NCI-H1694 treated with DMSO at 0.1 percent for 48 hours (cell line): ENCODE results near the gene FAM193B.
A peak's percentile ranks its signal among the peaks of the same experiment; 100 is the strongest.
"Not testable (repeated sequence)": the region's sequence is repeated elsewhere in the genome, so short reads cannot be mapped to it uniquely, and the experiment has no call there.

Experiments used
- DNase-seq: peaks from one replicate; lab custom pipeline; 2025; lab: John Stamatoyannopoulos, UW

Gene FAM193B

DNA sequence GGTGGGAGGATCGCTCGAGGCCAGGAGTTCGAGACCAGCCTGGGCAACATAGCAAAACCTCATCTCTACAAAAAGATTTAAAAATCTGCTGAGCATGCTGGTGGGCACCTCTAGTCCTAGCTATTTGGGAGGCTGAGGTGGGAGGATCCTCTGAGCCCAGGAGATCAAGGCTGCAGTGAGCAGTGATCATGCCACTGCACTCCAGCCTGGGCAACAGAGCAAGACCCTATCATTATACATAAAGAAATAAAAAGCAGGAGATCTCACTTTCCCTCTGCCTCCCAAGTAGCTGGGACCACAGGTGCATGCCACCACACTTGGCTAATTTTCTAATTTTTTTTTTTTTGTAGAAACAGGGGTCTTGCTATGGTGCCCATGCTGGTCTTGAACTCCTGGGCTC is 68.6 kb downstream of the FAM193B start:
- not testable (repeated sequence) for DNase-seq

DNA sequence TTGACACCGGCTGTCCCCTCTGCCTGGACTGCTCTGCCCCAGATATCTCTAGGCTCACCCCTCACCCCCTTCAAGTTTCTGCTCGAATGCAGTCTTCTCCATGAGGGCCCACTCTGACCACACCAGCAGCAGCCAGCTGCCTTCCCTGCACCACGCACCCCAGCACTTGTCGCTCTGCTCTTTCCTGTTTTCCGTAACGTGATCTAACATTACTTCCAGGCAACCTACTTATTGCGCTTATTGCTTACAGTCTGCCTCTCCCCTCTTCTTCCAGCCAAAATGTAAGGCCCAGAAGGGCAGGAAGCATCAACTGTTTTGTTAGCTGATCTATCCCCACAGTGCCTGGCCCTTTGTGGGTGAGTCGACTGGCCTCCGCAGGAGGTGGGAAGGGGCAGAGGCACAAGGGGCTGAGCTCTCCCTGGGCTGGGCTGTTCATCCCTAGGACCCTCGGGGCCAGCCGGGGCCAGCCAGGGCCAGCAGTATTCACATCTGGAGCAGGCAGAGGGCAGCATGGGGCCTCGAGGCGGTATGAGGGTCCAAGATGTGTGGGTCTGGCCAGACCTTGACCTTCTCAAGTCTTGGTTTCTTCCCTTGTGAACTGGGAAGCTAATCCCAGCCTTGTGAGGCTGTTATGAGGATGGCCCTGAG is 69.3 kb downstream of the FAM193B start:
- DNase-seq: no peak

DNA sequence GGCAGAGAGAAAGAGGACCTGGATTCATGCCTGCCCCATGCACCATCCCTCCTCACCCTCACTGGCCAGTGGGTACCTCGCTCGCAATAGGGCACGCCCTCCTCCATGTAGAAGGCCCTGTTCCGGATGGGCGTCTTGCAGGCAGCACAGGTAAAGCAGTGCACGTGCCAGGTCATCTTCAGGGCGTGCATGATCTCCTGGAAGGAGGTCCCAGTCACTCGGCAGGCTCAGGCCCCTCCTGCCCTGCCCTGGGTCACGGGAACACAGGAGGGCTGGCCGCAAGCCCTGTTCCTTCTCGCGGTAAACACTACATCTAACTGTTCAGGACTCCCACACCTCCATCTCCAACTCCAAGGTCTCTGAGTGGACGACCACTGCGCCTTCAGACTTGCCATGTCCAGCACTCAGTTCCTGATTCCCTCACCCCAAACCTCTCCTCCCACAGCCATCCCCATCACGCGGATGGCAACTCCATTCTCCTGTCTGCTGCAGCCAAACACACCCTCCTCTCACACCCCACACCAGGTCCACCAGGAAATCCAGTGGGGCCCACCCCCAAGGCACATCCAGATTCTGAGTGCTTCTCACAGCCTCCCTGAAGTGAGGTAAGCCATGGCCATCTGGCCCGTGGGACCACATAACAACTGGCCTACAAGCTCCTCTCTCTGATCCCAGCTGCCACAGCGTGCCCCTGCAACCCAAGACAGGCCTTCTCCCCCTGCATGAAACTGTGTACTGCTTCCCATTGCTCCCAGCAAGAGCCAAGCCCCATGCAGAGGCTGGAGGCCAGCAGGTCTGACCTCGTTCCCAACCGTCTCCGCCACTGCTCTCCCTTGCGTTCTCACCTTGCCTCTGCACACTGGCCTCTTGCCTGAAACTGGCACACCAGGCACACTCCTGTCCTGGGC is 70.1 kb downstream of the FAM193B start:
- no peak for DNase-seq

DNA sequence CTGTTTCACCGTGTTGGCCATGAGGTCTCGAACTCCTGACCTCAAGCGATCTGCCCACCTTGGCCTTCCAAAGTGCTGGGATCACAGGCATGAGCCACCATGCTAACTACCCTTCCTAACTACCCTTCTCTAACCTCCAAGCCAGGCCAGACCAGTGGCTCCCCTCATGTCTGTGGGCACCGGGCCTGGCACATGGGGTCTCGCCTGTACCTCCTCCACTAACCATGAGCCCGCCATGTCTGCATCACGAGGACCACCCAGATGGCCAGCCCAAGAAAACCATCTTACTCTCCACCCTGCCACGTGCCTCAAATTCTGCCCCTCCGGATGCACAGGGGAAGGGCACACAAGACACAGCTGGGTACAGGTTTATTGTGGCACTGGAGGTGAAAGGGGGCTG is 71.3 kb downstream of the FAM193B start:
- no peak for DNase-seq

DNA sequence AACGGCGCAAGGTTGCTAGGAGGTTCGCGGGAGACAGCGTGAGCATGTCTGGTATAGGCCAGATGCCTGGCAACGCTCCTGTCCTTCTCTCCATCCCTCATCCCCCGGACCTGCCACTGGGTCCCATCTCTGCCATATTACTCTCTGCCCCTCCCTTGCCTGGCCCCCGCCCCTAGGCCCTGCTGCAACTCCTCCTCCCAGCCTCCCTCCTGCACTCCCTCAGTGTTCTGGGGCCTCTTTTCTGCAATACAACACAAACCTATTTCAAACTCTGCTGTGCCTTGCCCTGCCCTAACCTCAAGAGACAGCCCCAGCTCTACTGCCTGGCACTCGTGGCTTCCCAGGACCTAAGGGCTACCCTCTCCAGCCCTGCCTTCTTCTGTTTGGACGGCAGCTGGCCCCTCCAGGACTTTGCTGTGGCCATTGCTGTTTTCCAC is 72.0 kb downstream of the FAM193B start:
- no peak for DNase-seq

DNA sequence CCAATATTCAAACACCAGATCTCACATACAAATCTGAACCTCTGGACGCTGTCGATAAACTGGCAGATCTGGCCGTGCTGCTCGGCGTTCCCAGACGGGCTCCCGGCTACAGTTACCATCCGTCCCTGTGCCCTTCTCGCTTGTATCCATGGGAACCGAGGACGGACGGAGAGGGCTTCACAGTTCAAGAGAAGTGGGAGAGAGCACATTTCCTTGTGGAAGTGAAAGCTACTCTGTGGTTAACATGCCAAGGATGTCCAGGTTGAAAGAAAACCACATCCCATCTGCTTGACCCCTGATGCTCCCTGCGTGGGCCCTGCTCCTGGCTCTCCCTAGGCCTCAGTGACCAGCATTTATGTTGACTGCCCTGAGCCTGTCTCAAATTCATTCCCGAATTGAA is 74.6 kb downstream of the FAM193B start:
- no peak for DNase-seq

DNA sequence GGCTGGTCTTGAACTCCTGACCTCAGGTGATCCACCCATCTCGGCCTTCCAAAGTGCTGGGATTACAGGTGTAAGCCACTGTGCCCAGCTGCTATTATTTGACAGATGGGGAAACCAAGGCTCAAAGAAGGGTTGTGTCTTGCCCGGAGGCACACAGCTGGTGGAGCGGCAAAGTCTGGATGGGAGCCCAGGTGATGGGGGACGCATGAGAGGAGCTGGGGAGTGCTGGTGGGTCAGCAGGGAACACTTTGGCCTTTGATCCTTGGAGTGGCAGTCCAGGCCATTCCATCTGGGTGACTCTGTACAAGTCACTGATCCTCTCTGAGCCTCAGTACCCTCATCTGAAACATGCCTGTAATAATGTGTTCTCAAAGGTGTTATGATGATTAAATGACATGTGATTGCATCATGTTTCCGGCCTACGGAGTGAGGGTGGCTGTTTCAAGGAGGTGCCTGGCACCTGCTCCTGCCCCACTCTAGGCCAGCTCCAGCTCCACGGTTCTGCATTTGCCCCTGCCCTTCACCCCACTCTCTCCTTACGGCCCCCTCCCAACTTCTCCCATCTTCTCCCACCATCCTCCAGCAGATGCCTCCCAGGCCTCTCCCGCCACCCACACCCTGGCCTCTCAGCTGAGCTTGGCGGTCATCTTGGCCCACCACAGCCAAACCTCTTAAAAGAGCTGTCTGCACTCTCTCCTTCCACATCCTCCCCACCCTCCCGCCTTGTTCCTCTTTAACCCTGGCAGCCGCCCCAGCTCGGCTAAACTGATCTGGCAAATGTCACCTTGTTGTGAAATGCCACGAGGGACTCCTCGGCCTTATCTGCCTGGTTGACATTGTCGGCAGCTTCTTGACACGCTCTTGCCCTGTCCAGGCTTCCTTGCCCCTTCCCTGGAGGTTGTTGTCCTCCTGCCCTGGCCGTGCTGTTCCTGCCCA is 75.4 kb downstream of the FAM193B start:
- DNase-seq: no peak

DNA sequence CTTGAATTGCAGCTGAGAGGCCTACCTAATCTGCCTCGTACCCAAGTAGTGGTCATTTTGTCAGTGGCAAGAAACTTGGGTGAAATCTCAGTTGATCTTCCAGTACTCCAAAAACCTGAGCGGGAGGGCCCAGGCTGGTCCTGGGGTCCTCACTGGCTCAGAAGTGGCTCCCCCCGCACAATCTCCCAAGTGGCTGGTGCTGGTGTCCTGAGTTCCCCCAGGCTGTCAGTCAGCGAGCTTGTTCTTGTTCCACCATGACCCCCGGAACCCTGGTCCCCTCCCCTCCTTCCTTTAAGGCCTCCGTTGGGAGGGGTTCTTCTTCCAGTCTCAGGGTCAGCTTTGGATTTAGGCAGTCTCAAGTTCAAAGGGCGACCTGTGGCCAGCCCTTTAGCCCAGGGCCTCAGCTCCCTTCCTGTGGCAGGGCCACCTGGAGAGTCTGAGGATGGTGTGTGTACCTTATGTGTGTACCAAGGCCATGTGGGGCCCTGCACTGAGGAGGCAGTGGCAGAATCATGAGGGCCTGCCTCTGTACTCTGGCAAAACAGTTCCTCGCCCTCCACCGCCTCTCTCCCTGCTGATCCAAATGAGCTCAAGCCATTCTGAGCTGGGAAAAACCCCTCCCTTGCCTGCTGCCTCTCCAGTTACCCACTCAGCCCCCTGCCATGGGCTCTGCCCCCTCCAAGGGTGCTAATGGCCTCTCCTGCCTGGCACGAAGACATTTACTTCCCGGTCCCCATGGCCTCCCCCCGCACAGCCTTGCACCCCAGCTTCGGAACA is 76.5 kb downstream of the FAM193B start:
- no peak for DNase-seq

DNA sequence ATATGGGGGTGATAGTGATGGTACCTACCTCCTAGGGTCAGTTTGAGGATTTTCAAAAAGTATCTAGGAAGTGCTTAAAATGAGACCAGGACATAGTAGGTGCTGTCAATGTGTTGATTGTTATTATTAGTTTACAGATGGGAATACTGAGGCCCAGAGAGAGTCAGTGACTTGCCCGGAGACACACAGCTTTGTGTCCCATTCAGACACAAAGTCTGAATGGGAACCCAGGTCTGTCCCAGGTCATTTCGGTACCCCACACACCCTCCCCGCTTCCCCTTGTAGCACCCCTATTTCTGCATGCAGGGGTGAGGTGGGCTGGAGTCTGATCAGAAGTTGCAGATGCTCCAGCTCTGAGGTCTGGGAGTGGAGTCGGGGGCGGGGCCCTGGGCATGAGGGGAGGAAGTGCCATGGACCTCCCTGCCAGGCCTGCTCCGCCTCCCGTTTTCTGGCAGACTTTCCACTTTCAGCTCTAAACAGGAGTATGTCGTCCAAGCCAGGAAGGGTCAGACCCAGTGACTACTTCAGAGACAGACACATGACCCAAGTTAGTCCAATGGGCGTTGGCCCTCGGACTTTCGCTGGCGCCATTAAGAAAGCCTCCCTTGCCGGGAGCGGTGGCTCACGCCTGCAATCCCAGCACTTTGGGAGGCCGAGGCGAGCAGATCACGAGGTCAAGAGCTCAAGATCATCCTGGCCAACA is 77.7 kb downstream of the FAM193B start:
- no peak for DNase-seq

DNA sequence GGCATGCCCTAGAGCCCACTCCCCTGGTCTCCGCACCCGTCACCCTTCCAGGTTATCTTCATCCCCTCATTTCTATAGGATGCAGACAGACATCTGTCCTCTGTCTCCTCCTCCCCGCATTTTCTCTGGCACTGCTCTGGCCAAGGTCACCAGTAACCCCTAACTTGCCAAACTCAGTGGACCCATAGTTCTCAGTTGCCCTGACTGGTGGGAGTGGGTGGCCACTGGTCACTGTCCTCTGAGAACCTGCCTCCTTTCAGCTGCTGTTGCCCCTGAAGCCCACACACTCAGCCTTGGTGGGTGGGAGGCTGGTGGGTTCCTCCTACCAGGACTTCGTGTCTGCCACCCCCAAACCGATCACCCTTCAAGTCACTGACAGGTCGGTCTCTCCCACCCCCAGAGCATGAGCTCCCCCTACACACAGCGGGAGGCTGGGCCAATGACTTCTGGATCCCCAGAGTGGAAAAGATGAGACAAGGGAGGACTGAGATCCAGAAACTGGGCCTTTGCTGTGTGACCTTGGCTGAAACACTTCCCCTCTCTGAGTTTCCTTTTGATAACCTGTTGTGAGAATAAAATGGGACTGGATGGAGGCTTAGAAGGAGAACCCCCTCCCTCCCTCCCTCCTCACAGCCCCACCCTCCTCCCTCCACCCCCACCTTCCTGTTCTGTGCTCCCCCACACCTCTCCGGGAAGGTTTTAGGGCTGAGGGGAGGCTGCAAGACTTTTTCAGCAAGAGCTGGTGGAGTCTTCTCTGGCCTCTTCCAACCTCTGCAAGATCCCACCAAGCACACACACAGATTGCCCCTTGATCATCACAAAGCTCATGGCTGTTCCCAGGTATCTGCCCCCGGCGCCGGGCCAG is 78.6 kb downstream of the FAM193B start:
- DNase-seq: no peak

DNA sequence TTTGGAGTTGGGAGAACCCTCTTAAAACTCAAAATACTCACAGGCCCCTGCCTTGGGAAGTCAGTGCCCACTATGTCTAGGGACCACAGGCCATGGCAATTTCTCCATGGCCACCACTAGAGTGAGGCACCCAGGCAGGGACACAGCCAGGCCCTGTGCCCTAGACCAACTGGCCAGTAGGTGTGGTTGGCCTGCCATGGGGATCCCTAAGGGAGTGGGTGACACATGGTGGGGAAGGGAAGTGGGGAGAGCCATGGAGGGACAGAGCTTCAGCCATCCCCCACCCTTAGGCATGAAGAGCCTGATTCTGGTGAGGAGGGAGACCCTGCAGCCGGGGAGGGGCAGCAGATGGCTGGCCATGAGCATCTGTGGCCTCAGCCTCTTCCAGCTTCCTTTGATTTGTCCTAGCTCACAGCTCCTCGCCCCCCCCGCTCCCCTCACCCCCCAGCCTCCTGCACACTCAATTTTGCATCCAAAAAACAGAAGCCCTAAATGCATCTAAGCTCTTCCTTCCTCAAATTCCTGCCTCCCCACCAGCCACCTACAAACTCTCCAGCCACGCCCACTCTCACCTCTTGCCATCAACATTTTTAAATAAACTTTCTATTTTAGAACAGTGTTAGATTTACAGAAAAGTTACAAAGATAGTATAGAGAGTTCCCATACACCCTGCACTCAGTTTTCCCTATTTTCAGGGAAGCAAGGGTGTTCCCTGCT is 79.4 kb downstream of the FAM193B start:
- DNase-seq: no peak

DNA sequence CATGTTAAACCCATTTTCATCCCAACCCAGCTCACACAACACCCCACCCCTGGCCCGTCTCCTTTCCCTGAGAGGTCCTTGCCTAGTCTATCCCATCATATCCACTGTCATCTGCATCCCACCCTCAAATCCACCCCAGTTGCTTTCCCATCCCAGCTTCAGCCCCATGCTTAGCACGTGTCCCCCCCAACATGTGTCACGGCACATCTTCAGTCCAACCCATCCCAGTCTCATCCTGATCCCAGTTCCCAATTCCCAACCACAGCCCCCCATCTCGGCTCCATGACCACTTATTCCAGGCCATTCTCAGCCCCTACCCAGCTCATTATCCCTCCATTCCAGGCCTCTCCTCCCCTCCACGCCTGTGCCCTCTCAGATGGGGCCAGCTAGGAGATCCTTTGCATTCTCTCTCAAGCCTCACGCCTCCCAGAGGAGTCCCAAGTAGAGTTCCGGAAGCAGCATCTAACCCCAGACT is 80.3 kb downstream of the FAM193B start:
- DNase-seq: no peak

DNA sequence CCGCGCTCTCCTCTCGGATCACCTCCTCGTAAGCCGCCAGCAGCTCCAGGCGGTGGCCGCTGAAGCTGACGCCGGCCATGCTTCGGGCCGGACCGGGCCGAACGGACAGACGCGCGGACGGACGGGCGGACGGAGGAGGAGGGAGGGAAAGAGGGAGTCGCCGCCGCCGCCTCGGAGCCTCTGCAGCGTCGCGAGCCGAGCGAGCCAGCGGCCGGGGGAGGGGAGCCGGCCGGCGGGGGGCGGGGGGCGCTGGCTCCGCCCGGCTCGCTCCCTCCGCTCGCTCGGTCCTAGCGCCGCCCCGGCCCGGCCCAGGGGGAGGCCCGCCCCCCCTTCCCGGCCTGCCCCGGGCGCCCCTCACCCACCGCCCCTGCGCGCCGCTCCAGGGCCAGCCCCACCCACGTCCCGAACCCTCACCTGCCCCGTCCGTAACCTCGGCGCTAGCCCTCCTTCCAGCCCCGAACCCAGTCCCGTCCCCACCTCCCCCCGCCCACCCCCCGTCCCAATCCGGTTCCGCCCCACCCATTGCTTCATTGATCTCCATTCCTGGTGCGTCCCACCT is 80.8 kb downstream of the FAM193B start, which contains the start of gene DBN1:
Gene DBN1 (minus strand): TSS at position 192 of the 559 bp plus-strand sequence. CDS start 113 bp downstream, at position 79.
- peak; percentile 24 for DNase-seq

DNA sequence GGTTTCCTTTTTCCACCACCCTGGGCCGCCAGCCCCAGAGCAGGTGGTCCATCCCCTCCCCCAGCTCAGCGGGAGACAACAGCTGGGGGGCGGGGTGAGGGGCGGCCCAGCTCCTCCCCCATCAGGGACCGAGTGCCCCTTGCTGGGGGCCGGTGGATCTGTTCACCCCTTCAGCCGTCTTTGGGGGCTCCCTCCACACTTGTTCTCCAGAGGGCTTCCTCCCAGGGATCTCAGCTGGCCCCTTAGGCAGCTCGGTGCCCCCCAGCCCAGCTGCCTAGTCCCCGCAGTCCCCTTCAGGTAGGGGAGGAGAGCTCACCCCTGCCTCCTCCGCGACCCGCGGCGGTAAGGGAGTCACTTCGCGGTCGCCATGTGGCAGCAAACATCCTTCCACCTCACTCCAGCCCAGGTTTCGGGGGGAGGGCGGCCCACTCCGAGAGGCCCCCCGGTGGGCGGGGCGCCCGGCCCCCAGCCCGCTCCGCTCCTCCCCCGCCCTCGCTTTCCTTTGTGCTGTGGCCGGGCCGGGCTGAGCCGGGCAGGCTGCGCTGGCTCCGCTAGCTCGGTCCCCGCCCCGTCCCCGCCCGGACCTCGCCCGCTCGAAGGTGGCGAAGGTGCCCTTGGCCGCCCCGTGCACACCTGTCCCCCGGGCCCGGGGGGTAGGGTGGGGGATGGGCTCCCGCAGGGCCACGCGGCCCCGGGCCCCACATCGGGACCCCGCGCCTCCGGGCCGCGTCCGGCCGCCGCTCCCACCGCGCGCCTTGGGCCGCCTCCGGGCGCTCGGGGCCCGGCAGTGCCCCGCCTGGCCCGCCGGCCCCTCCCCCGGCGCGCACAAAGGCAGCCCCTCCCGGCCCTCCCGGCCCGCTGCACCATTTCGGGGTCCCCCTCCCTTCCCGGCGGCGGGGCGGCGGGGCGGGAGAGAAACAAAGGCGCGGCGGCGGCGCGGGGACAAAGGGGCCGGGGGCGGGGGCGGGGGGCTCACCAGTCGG is 81.6 kb downstream of the FAM193B start:
- DNase-seq: no peak

DNA sequence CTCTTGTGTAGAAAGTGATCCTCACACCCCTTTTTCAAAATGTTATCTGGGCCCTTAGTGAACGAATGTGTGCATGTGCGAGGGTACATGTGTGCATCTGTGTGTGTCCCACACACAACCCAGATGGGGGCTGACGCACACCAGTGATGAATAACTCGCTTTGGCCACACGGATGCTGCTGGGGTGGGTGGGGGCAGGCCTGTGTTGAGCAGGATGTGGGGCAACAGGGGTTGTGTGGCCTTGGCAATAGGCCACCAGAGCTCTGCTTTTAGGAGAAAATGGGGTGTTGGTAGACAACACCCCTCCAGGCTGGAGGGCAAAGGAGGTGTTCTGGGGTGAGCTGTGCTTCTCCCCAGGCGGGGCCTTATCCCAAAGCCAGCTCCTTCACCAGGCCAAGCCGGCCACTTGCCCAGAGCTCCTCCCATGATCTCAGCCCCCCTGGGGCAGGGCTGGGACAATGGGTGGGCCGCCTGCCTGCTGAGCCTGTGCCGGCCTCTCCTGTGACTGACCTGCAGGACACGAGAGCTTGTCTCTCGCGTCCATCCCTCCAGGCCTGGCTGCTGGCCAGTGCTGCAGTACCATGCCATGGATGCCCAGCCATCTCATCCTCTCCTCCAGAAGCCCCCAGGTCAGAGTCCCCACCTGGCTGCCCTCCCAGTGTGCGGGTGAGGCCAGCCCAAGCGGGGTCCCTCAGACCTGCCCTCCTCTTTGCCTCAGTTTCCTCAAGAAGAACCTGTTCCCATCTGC is 82.6 kb downstream of the FAM193B start:
- DNase-seq: no peak

DNA sequence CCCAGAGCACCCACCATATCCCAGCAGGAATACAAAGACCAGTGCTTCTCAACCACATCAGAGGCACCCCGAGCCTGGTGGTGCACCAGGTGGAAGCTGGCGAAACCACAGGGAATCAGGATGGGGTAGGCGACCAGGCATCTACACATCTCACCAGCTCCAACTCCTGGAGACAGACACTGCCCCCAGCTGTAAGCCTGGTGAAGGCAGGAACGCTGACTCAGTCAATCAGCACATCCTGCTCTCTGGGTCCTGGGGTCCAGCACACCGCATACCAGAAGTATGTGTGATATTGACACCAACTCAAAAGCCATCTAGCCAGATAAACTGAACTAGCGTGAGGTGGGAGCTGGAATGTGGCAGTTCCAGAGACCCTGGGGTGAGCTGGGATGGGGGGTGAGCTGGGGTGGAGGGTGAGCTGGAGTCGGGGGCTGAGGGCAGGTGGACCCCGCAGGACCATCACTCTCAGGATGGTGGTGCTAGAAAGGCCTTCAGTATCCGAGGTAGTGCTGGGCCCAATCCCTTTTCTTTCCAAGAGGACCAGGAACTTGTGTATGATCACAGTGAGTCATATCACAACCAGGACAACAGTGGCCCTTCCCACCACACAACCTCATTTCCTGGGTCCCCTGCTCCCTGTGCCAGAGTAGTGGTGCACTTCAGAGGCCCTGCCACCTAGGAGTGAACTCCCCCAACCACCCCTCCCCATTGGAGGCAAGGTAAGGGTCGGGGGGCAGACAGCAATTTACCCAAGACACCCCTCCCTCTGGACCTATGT is 83.4 kb downstream of the FAM193B start:
- DNase-seq: no peak
